NCI-H2081 (cell line): Measurements from ENCODE around the gene CEMIP.
A peak's percentile ranks its signal among the peaks of the same experiment; 100 is the strongest.

Experiments used
- DNase-seq, 2 experiments: peaks; one replicate each; lab custom pipeline; 2025; lab: John Stamatoyannopoulos, UW

CEMIP gene

DNA sequence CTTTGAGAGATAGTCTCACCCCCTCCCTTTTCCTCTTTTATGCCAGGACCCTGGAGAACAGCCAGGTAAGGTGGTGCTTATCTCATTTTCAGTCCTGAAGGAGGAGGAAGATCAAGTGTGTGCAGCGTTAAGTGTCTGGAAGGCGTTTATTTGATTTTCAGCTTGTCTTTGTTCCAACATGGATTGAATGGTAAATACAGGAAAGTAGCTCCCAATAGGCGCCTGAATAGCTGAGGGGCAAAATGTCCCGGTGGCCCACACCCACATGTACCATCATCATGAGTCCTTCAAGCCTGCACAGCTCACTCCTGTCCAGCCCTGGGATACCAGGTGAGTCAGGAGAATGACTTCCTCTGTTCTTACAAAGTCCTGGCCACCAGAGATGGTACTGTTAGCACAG lies 73.5 kb downstream of the CEMIP start:
- DNase-seq: peak; percentile 20 to 47

DNA sequence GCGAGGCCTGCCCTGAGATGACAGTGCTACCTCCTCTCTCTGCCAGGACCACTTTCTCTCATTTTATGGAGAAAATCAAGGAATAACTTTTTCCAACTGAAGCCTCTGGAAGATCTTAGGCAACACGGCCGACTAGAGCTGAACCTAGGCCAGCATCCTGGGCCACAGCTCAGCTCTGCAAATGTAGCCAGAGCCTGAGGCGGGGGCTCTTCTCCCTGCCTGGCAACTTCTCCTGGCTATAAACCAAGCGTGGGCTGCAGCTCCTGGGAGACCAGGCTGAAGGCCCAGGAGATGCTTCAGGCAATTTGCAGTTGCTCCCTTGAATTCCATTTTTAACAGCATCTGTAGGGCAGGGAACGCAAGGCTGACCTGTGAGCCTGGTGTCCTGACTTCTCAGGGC lies 74.9 kb downstream of the CEMIP start:
- DNase-seq: no peak

DNA sequence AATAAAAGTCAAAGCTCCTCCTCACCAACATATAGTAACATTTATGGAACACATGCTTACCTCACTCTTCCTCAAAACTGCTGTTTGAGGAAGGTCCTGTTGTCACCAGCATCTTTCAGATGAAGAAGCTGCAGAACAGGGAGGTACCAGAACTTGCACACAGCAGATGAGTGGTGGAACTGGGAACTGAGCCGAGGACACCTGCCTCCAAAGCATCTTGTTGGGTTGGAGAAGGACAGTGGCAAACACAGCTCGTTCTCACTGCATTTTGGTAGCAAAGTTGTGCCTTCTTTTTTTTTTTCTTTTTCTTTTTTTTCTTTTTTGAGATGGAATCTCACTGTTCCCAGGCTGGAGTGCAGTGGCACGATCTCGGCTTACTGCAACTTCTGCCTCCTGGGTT lies 76.0 kb downstream of the CEMIP start:
- DNase-seq: no peak

DNA sequence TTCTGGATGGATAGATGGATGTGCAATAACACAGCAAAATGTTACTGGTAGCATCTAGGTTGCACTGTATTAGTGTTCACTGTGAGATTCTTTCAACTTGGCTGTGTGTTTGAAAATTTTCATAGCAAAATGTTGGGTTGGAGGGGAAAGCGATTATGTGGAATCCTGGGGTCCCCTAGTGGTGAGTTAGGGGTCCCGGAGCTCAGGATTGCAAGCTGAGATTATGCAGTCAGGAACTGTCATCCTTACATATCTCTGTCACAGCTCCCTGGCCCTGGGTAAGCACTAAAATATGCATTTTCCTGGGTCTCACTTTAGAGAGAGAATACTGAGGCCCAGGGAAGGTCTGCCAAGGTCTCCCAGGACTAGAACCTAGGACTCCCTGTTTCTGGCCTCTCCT lies 77.2 kb downstream of the CEMIP start:
- DNase-seq: peak in 1 of 2 experiments; percentile 79

DNA sequence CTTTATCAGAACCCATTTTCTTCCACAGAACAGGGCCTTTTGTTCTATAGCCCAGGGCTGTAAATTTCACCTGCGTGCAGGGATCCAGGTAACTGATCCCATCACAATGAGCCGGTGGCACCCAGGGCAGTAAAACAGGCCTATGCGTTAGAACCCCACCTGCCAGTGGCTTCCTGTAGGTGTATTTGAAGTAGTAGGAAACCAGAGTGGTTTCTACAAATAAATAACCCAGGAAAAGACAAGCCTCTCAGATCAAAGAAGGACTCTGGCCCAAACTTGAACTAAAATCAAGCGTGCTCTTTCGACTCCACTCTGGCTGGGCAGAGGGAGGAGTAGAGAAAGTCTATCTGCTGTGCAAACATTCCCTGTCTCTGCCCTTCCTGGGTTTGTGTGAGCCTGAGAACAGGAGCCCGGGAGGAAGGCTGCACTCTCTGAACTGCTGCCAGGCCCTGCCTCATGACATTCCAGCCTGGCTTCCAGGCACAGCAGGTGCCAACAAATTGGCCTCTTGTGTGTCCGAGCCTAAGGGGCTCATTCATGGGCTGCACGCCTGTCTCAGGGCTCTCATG lies 77.7 kb downstream of the CEMIP start:
- DNase-seq: peak; percentile 72 to 93

DNA sequence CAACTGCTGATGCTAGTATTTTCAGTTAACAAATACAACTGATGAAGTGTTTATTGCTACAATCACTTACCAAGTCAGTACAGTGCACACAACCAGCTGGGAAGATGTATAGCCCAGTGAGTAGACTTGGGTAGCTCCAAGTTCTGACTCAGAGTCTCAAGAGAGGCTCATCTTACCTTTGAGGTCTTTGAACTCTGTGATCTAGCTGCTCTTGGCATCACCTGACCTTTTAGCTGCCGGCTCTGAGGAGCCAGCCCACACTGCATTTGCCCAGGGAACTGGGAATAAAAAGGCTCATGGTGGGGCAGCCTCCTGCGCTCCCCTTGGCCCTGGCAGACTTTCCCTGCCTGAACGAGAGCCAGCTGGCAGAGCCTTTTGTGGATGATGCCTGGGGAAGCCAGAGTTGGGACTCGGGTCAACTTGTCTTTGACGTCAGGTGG lies 82.6 kb downstream of the CEMIP start:
- no peak for DNase-seq

DNA sequence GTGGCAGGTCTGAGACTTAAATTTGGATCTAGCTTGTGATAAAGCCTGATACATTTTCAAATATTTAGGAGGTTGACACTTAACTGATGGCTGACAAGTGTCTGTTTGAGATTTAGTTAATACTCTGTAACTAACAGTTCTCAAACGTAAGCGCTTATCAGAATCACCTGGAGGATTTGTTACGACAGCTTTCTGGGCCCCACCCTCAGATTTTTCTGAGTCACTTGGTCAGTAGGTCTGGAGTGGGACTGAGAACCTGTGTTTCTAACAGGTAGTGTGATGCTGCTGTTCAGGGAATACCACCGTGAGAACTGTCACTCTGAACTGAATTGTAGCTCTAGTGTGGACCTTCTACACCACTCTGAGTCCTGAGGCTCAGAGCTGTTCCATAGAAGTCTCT lies 85.5 kb downstream of the CEMIP start:
- no peak for DNase-seq

DNA sequence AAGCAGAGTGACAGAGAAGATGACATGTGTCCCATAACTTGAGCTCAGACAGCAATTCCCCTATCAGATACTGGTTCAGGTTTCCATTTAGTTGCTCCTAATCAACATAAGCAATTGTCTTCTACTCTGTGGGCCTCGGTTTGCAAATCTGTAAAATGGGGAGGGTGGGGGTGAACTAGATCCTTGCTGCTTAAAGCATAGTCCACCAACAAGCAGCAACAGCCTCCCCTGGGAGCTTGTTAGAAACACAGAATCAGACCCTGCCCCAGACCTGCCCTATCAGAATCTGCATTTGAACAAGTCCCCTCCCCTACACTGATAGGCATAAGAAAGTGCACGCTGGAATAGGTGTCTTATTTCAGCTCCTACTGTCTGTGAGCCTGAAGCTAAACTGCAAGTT lies 87.8 kb downstream of the CEMIP start:
- DNase-seq: no peak

DNA sequence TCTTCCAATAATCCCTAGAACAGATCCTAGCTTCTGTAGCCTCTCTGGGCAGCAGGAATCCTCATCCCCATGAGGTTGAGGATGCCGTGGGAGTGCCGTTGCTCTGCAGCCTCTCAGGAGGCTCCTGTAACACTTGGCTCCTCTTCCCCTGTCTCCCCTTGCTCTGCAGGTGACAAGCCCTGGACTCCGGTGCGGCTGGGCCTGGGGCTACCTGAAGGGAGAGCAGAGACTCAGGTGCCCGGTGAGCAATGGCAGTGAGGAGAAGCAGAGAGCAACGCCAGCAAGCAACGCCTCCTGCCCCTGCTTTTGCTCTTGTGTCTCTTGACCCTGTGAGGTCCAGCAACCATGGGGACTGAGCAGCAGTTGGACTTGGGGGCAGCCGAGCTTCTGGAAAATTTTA lies 91.2 kb downstream of the CEMIP start:
- DNase-seq: no peak

DNA sequence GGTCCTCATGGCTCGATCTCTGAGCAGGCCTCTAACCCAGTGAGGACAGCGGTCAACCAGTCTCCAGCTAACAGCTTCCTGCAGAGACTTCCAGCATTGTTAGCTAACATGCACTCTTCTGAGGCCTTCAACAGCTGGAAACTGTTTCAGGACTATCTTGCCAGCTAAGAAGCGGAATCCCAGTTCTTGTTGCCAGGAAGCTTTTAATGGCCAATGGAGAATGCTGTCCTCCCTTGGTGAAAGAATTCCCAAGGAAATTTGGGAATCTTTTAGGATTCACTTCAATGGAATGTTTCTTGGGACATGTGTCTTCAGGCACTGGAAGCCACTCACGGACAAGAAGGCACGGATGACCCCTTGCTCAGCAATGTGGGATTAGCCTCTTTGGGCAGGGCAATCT lies 91.7 kb downstream of the CEMIP start:
- DNase-seq: no peak

DNA sequence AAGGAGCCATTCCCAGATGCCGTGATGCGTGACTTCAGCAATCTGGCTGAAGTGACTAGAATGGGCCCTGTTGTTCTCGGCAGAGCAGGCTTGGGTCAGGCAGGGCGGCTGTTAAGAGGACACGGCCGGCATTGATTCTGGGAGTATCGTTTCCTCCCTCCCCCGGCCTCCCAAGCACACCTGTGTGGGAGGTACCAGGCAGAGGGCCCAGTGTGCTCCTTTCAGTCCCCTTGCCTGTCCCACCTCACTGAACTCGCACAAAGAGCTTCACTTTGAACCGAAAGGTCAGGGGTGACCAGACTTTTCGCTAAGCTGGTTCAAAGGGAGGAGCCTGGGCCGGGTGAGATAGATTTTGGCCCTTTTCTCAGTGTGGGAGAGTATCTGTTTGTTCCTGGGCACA lies 92.7 kb downstream of the CEMIP start:
- no peak for DNase-seq

DNA sequence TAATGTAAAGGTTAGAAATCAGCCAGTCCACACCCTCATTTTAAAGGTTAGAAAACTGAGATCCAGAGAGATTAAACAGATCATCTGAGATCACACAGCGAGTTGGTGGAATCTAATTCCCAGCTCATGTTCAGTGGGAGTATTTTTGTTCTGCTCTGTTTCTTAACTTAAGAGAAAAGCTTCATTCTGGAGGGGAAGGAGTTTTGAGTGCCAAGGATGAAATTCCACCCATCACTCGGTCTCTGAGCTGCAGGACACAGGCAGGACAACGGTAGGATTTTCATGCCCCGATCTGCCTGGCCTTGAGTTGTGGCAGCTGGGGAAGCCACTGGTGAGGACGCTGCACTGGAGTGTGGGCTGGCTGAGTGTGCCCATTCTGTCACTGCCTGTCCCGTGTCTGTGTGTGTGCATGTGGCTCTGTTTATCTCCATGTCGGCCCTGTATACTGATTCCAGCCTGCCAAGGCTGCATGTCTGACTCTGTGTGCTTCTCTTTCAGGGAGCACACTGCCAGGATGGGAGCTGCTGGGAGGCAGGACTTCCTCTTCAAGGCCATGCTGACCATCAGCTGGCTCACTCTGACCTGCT lies 94.3 kb downstream of the CEMIP start:
- no peak for DNase-seq

DNA sequence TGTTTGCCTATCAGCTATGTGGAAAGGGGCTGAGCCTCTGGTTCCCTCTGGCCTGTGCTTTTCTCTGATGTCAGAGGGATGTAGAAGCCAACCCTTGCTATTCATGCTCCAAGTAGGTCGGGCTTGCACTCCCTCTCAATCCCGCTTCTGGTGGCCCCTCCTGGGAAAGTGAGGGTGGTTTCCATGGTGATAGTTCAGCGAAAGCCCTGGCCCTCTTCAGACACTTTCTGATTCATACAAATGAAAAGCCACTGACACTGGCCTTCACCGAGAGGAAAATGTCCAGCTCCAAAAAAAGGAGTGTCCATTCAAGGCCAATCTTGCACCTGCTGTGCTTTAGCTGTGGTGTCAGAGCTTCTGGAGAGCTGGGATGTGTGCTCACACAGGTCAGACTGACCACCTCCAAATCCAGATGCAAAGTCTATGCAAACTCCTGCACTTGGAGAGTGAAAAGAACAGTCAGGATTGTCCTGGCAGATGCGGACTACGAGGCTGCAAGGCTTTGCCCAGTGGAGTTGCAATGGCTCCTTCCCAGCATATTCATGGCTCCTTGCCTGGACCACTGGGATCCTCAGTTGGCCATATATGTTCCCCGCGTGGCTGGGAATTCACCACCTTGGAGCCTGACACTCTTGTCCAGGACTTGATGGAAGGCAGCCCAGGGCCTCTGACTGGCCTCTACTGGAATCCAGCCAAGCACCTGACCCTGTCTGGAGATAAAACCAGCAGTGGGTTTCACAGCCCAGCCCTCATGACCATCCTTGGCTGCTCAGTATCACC lies 96.6 kb downstream of the CEMIP start:
- no peak for DNase-seq

DNA sequence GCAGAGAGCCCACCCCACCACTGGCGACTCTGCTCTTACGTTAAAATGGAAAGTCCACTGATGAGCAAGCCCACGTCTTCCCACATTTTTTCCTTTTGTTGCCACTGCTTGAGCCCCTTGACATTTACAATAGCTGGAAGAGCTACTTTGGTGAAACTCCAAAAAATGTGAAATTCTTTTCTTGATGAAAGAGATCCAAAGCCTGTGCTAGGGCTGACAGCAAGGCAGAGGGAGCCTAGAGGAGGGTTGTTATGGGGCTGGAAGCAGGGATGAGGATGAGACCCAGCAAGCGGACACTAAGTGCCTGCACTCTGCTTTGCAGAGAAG lies 97.1 kb downstream of the CEMIP start:
- DNase-seq: no peak

DNA sequence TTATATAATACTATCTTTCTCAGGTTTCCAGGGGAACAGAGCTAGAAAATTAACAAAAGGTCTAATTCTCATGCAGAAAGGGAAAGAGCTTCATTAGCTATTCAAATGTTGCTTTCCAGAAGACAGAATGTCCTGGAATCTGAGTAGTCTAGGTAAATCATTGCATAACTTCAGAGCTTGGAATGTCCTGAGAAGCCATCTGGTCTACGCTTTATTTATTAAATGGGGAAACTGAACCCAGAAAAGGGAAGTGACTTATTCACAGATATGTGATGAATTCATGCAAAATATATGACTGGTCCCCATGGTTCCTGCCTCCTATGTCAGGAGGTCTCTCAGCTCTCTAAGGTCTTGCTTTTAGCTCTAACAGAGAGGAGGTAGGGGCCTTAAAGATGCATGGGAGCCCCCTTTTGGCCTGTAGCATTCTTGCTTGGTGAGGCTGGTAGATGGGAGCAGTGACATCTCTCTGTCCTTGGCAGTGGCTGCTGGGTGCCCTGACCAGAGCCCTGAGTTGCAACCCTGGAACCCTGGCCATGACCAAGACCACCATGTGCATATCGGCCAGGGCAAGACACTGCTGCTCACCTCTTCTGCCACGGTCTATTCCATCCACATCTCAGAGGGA lies 99.2 kb downstream of the CEMIP start:
- no peak for DNase-seq

DNA sequence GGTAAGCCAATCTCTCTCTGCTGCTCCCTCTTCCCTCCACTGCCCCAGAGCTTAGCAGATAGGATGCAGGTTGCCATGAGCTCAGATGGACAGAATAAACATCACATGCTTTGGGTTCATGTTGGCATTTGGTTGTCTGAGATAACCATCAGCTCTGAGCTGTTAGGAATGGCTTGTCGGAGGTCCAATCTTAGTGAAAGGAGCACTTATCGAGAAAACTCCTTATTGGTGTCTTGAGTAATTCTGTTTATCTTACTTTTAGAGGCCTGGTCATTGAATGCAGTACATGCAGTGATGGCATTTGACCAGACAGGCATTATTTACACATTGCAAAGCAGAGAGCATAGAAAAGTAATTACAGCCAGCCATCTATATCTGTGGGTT lies 99.7 kb downstream of the CEMIP start:
- DNase-seq: no peak

DNA sequence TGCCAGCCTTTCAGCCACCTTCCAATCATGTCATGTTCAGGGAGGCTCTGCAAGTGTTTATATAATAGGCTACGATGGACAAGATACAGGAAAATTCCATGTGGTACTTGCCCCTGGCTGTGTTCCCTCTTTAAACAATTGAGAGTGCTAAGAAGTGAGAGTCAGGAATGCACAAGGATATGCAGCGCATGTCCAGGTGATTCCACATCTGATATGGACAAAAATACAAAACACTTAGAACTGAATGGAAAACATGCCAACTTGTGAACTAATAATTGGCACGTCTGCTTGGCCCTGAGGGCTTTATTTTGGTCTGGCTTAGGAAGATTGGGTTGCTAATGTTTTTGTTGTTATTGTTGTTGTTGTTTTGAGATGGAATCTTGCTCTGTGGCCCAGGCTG lies 100.9 kb downstream of the CEMIP start:
- no peak for DNase-seq

DNA sequence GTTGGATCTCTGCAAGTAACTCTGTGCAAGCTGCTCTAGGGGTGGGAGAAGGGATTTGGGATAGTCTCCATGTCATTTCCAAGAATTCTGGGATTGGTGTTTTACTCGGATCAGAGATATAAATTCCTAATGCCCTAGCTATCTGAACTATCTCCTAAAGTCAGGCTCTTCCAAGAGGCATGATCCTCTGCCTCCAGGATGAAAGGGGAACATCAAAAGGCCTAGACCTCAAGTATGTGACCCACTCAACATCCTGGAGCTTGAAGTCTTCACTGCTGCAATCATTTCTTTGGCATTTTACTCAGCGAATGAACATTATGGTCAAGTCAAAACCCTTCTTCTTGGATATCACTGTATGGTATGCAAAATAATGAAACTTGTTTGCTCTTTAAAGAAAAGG lies 104.5 kb downstream of the CEMIP start:
- no peak for DNase-seq

DNA sequence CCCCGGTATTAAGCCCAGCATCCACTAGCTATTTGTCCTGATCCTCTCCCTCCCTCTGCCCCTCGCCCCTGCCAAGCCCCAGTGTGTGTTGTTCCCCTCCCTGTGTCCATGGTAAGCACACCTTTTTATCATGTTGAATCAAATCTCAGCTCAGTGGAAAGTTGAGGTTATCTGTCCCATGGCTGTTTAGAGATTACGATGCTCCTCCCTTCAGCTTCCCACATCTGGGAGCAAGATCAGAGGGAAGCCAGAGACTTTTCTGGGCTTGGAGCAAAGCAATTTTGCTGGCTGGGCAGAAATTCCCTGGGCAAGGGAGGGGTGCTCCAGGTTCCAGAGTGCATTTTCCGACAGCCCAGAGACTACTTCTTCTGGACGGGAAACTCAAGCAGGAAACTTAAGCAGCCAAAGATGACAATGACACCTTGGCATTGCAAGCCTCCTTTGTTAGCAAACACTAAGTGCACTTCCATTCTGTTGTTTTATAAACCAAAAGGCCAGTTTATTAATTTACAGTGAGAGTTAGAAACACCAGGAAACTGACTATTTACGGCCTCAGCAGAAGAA lies 105.9 kb downstream of the CEMIP start:
- DNase-seq: no peak

DNA sequence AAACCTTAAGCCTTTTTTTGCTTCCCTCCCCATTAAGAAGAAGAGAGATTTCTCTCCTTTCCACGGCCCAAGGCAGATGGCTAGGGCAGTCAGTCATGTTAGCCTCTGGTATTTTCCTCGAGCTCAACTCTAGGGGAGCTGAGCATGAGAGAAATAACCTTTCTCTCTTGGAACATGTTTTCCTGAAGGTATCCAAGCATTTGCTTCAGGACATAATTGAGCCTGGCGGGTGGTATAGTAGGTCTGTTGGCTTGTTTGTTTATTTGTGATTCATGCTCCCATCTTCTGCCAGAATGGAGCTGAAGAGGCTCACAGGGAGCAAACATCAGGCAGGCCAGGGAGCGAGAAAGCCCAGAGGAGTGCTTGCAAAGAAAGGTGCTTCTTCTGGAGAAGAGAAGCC lies 108.0 kb downstream of the CEMIP start:
- DNase-seq: no peak

DNA sequence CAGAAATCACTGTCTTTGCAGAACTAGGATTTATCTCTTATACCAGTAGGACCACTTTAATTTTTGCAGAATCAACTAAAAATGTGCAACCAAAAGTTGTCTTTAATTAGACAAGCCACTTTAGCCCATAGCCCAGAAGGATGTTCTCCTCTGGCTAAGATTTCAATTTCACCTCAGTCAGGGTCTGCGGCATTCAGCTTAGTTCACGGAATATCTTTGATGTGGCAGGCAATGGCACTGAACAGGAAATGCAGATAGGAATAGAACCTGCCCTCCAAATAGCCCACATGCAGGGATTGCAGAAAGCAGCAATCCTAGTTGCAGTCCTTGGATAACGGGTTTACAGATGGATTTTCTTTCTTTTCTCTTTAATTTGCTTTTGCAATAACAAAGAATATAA lies 109.7 kb downstream of the CEMIP start:
- no peak for DNase-seq

DNA sequence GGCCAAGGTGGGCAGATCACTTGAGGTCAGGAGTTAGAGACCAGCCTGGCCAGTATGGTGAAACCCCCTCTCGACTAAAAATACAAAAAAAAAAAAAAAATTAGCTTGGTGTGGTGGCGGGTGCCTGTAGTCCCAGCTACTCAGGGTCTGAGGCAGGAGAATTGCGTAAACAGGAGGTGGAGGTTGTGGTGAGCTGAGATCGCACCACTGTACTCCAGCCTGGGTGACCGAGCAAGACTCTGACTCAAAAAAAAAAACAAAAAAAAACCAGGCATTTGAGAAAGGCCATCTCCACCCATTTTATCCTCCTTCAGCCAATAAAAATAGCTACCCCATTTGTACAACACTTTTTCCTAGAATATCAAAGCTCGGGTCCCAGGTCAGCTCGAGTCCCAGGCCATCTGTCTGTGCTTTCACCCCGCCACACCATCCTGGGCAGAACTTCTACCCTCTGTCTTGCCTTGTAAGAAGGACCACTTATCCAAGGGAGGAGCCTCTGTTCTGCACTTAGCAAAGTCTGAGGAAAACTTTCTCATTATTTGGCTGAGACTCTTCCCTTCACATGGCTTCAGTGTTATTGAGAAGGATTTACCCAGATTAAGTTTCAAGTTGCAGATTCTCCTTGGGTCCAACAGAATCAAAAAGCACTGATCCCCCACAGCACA lies 111.3 kb downstream of the CEMIP start:
- no peak for DNase-seq

DNA sequence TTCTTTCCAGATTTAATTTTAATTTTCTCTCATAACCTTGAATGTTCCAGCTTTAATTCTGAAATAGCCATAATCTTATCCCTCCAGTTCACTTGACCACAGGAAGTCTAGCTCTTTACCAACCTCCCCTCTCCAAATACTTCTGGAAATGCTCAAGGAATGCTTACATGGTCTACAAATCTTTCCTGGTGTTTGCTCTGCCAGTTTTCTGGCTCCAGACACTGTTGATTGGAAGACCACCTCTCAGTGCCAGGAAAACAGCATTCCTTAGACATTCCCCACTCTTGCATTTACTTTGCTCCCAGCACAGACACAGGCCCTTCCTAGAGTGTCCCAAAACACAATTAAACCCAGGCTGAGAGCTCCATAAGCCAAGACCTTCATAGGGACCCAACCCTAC lies 111.8 kb downstream of the CEMIP start:
- DNase-seq: no peak
